GM12892 (cell line): Measurements from ENCODE around the gene EPSTI1.

Experiments used
- POLR2A ChIP-seq: IDR thresholded peaks from 2 replicates; pipeline ENCODE4 v1.6.1; 2011; ENCODE audit warnings: low read depth, low read length, control low read depth
- POLR2AphosphoS5 ChIP-seq: IDR thresholded peaks from 2 replicates; pipeline ENCODE4 v1.6.1; 2011; ENCODE audit warnings: low read depth, low read length, control low read depth
- TAF1 ChIP-seq: IDR thresholded peaks from 2 replicates; pipeline ENCODE4 v1.6.1; 2011; ENCODE audit warnings: low read depth, mild to moderate bottlenecking, control low read depth, low read length, borderline replicate concordance

DNA sequence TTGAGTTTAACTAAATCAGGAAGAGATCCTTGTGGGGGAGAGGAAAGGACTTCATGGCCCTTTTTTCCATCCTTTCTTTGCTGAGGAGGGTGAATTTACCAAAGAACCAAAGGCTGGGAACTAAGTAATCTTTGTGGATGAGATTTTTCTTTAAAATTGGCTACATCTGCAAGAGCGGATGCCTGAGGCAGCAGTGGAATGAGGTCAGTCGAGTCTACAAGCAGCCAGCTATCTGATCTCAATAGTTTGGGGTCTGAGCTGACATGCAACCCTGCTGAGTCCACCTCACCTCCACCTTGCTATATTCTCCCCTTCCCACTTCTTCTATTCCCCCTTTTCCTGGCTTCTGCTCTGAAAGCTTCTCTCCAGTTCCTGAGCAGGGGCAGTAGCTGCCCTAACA, 27.8 kb upstream of the EPSTI1 start:
- TF ChIP-seq POLR2A (no peak), POLR2AphosphoS5 (no peak), TAF1 (no peak)
